ENCODE measurements around the gene UBASH3B.

- TF ChIP-seq POLR2AphosphoS5 (IDR thresholded peaks at IDR 0.05): no peak
- TF ChIP-seq CTCF (IDR thresholded peaks at IDR 0.05): no peak
- no peak for TF ChIP-seq POLR2A (IDR thresholded peaks at IDR 0.05)
- TF ChIP-seq EP300 (IDR thresholded peaks at IDR 0.05): no peak
These were observed 161.4 kb downstream of the UBASH3B start for GRCh38 chr11:122816761-122817520.

All from gastroesophageal sphincter (tissue), 3 donors.